GM21526 (cell line): ENCODE data around the gene GRIN2D.
"Not testable (repeated sequence)": the region's sequence is repeated elsewhere in the genome, so short reads cannot be mapped to it uniquely, and the experiment has no call there.

Experiments used
- ATAC-seq: cut with Tn5 transposase; IDR thresholded peaks from one replicate; pipeline ENCODE4 v1.9.1; 2021; ENCODE audit warnings: moderate library complexity; ENCODE audit not compliant: unreplicated experiment, low FRiP score

The GRIN2D gene

GRCh38 chr19:48370955-48371354 is 22.5 kb upstream of the GRIN2D start:
- ATAC-seq: no peak

GRCh38 chr19:48371367-48371766 is 22.1 kb upstream of the GRIN2D start:
- ATAC-seq: no peak

- not testable (repeated sequence) for ATAC-seq
Observed at GRCh38 chr19:48371771-48372170, 21.7 kb upstream of the GRIN2D start.

- ATAC-seq: no peak
Observed at GRCh38 chr19:48372904-48373303, 20.6 kb upstream of the GRIN2D start.

- no peak for ATAC-seq
Observed at GRCh38 chr19:48373567-48373966, 19.9 kb upstream of the GRIN2D start.

GRCh38 chr19:48378194-48378570 is 15.3 kb upstream of the GRIN2D start:
- no peak for ATAC-seq

GRCh38 chr19:48379058-48379457 is 14.4 kb upstream of the GRIN2D start:
- ATAC-seq: no peak

GRCh38 chr19:48381178-48381950 is 12.1 kb upstream of the GRIN2D start:
- ATAC-seq: no peak

- ATAC-seq: no peak
Observed at GRCh38 chr19:48382286-48382685, 11.2 kb upstream of the GRIN2D start.

- ATAC-seq: no peak
Observed at GRCh38 chr19:48385461-48386087, 7.9 kb upstream of the GRIN2D start.

GRCh38 chr19:48386981-48387380 is 6.5 kb upstream of the GRIN2D start:
- ATAC-seq: no peak

- no peak for ATAC-seq
Observed at GRCh38 chr19:48390188-48391099, 3.0 kb upstream of the GRIN2D start.

- peak; percentile 57 for ATAC-seq
Observed at GRCh38 chr19:48391100-48392005, 2.1 kb upstream of the GRIN2D start, which contains the start of gene KDELR1. TSS of gene KDELR1 (minus strand) at chr19:48391551. CDS start at chr19:48391358, 193 bp downstream.

- ATAC-seq: not testable (repeated sequence)
Observed at GRCh38 chr19:48392006-48392344, 1.5 kb upstream of the GRIN2D start.

GRCh38 chr19:48392860-48393558 is 459 bp upstream of the GRIN2D start:
- no peak for ATAC-seq

- no peak for ATAC-seq
Observed at GRCh38 chr19:48394331-48395169, 1.1 kb downstream of the GRIN2D start.

- ATAC-seq: no peak
Observed at GRCh38 chr19:48395170-48395455, 1.6 kb downstream of the GRIN2D start.

- ATAC-seq: no peak
Observed at GRCh38 chr19:48395499-48395898, 2.0 kb downstream of the GRIN2D start.
